ENCODE results near the gene ZNF554. TPM values are rescaled to one million over a fixed set of nuclear protein-coding genes. Genes with fewer than 3 reads are reported as not detected.

ZNF554 gene
- total and polyA plus RNA-seq, 2 of the 8 experiments (the other 6 are each of a cell fraction or from before 2014, with no cell fraction given) = 1.8 to 5.7 TPM

DNA sequence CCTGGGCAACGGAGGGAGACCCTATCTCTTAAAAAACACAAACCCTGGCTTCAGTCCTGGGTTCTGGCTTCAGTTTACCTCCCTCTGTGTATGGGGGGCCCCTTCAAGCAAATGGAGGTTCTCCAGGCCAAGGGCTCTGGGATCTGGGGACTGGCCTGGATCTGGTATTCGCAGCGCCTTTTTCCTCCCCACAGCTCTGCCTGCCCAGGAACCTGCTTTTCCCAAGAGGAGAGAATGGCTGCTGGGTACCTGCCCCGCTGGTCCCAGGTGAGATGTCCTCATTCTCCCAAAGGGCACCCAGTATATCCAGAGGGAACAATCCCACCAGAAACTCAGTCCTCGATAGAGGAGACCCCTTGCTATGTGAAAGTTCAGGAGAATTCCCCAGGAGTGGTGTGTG, 3.2 kb downstream of the ZNF554 start:
- Histone ChIP-seq H3K79me2 (ENCODE audit: control insufficient read depth in 1 of 2, insufficient read depth in 2 of 2, low read length in 2 of 2) (no peaks in the 10 kb centered on the region), H4K91ac (replicated peaks; ENCODE audit: insufficient read length, low read length) (no peak overlapping the region), H2BK120ac (replicated peaks; ENCODE audit: low read depth, low read length) (no peak overlapping the region), H3K27me3 (replicated peaks in 1 of 4; ENCODE audit: control insufficient read depth in 3 of 4, extremely low read depth in 1 of 4, insufficient read depth in 3 of 4, low read length in 3 of 4) (no peaks in the 10 kb centered on the region), H3K56ac (replicated peaks; ENCODE audit: insufficient read length, low read depth, low read length) (no peak overlapping the region), H3K79me1 (ENCODE audit: low read depth, low read length) (no peaks in the 10 kb centered on the region), H3K9me3 (ENCODE audit: insufficient read depth in 2 of 2, low read depth in 1 of 2, low read length in 1 of 2) (peaks cover 7 to 8% of the 10 kb centered on the region in 2 experiments; a peak in 3 of 4 replicates), H3K36me3 (ENCODE audit: control insufficient read depth in 2 of 4, insufficient read depth in 4 of 4, low read length in 3 of 4) (peaks cover 0 to 11% (median 1%) of the 10 kb centered on the region in 4 experiments; a peak in 3 of 8 replicates), H3K23ac (ENCODE audit: insufficient read length) (no peak overlapping the region), H3K4me3 (ENCODE audit: extremely low read depth in 1 of 4, insufficient read depth in 2 of 4, low read depth in 3 of 4, low read length in 4 of 4) (no peak overlapping the region), H3K18ac (ENCODE audit: extremely low read depth, low read length) (no peak overlapping the region), H3K4ac (replicated peaks; ENCODE audit: insufficient read length, low read depth, low read length) (no peak overlapping the region), H3K9ac (replicated peaks in 1 of 4; ENCODE audit: extremely low read depth in 1 of 4, low read depth in 3 of 4, low read length in 3 of 4) (no peak overlapping the region), H2BK12ac (ENCODE audit: low read depth, low read length) (no peak overlapping the region), H4K8ac (ENCODE audit: extremely low read depth, insufficient read depth, low read length) (no peak overlapping the region; the same call in 1 of the 2 replicates), H4K5ac (ENCODE audit: insufficient read length, low read depth, low read length) (no peak overlapping the region), H3K14ac (ENCODE audit: insufficient read length) (no peak overlapping the region), H3K27ac (ENCODE audit: low read depth, low read length) (no peak overlapping the region), H2BK15ac (ENCODE audit: low read length) (no peak overlapping the region), H2BK5ac (ENCODE audit: low read depth, low read length) (no peak overlapping the region), H3K4me1 (replicated peaks in 1 of 4; ENCODE audit: control insufficient read depth in 3 of 4, insufficient read depth in 4 of 4, low read length in 3 of 4) (no peaks in the 10 kb centered on the region), H3K23me2 (ENCODE audit: low read depth, low read length) (peaks cover 4% of the 10 kb centered on the region; the same call in 1 of the 2 replicates), H2AK5ac (ENCODE audit: low read depth, low read length) (no peak overlapping the region), H3K4me2 (ENCODE audit: insufficient read depth in 1 of 2, low read depth in 2 of 2, low read length in 2 of 2) (no peak overlapping the region), H4K20me1 (replicated peaks in 1 of 2; ENCODE audit: control insufficient read depth in 1 of 2, insufficient read depth in 2 of 2, low read length in 2 of 2) (no peaks in the 10 kb centered on the region), H2BK20ac (ENCODE audit: low read length) (no peak overlapping the region), H2AFZ (ENCODE audit: low read length) (no peak overlapping the region)
- DNase-seq (ENCODE audit: low read depth in 1 of 2, low spot score in 2 of 2) = no peak
- FAIRE-seq = no peak
- TF ChIP-seq CTBP2 (IDR thresholded peaks at IDR 0.05; ENCODE audit: borderline replicate concordance, insufficient read depth, insufficient read length, low read length) = no peak
- TF ChIP-seq SAP30 (IDR thresholded peaks at IDR 0.05; ENCODE audit: insufficient read depth, insufficient replicate concordance, low read length) = no peak
- TF ChIP-seq KDM5A (IDR thresholded peaks at IDR 0.05; ENCODE audit: low read length) = no peak
- ChIA-PET CTCF (ENCODE audit: partially characterized antibody) (interaction anchor here (0.9 to 1.0 kb wide), 2 partner anchors 9 to 49 kb away, joined by 3 read pairs; no protein-coding TSS in a partner anchor), POLR2A (ENCODE audit: partially characterized antibody) (interaction anchor here (1.3 kb wide), 1 partner anchor 10 kb away, joined by 3 read pairs; no protein-coding TSS in a partner anchor)
- WGBS, 2 experiments (ENCODE audit: extremely low coverage in 1 of 2, insufficient coverage in 1 of 2, insufficient read length in 1 of 2, insufficient replicate concordance in 2 of 2, low coverage in 1 of 2, low lambda C conversion rate in 2 of 2, missing lambda C conversion rate in 1 of 2) = 82% methylated on average over 5 of the region's 5 CpGs; no CpG with 5 or more reads in 1 of the 2 experiments
